HG03354 (cell line): ENCODE measurements around the gene SLC10A7.
A peak's percentile ranks its signal among the peaks of the same experiment; 100 is the strongest.

Source experiments
- ATAC-seq: cut with Tn5 transposase; IDR thresholded peaks from one replicate; pipeline ENCODE4 v1.9.1; 2021; ENCODE audit warnings: mild to moderate bottlenecking; ENCODE audit not compliant: unreplicated experiment, poor library complexity, severe bottlenecking

Gene SLC10A7

DNA sequence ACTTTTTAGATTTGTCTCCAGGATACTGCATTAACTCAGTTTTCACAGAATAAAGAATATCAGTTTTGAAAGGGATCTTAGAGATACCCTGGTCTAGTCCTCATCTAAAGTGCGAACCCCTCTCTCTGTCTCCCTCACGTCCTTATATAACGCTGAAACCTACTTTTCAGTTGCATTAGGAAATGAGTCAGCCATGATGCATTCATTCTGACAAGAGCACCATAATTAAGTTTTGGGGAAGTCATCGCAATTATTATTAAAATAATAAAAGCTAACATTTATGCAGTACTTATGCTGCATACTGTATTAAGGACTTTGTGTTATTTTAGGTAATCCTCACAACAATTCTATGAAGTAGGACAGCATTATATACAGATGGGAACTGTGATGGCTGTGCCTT, 191.3 kb downstream of the SLC10A7 start:
- ATAC-seq = no peak

- ATAC-seq = no peak
Measured at GRCh38 chr4:146329050-146329716, 192.6 kb downstream of the SLC10A7 start.

GRCh38 chr4:146327859-146328650, 193.7 kb downstream of the SLC10A7 start:
- no peak for ATAC-seq

DNA sequence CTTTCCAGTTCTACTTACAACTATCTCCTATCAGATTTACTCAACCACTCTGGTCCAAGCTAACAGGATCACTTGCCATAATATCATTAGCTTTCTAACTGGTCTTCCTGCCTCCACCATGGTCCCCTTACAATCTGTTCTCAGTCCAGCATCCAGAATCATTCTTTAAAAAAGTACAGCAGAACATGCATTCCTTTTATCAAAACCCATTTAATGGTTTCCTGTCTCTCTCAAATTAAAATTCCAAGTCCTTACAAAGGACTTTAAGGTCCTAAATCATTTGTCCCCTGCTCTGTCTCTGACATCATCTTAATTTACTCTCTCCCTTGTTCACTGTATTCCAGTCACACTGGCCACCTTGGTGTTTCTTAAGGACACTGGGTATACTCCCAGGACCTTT, 202.8 kb downstream of the SLC10A7 start:
- ATAC-seq = no peak

- ATAC-seq = no peak
Measured at GRCh38 chr4:146317783-146318182, 204.0 kb downstream of the SLC10A7 start.

GRCh38 chr4:146315184-146315583, 206.6 kb downstream of the SLC10A7 start:
- no peak for ATAC-seq

DNA sequence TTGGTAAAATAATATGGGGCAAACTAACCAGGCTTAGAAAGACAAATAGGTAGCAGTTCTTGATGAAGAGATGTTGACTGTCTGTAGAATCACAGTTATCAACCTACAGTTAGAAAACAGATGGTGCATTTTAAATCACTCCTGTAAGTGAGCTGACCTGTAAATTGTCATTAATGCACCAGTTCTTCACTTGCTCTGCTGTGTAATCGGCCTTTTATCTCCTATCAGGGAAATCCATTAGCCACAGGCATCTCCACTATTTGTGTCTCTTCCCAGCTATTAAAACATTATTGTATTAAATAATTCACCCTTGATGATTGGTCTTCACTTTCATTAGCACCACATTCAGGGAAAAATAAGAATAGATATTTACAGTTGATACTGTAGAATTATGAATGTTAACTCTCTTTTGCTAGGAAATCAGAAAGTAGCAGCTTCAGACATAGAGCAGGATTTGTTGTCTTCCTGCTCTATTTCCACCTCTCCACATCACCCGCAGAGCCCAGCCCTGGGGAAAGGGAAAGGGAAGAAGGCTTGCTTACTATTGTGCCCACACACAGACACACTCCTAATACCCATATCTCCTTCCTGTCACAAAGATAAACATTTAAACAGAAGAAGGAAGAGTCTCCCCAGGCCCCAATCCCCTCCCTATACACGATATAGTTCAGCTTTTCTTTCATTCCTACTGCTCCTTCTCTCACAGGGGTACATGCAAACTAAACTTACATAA, 210.3 kb downstream of the SLC10A7 start:
- ATAC-seq = no peak

DNA sequence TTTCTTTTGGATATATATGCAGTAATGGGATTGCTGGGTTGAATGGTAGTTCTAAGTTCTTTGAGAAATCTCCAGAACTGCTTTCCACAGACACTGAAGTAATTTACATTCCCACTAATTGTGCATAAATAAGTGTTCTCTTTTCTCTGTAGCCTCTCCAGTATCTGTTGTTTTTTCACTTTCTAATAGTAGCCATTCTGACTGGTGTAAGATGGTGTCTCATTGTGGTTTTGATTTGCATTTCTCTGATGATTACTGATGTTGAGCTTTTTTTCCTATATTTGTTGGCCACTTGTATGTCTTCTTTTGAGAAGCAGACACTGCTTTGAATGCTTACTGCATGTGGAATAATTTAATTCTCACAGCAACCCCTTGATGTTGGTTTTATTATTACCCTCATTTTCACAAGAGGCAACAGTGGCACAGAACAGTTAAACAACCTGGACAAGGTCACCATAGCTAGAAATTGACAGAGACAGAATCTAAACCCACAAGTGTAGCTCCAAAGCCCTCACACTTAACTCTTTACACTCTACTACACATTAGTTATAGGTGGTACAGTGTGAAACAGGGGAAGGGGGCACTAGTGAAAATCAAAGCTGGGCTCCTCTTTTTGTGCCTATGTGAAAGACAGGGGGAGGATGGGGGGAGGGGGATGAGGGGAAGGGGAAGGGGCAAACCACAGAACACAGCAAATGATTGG, 211.3 kb downstream of the SLC10A7 start:
- ATAC-seq = peak; percentile 92

DNA sequence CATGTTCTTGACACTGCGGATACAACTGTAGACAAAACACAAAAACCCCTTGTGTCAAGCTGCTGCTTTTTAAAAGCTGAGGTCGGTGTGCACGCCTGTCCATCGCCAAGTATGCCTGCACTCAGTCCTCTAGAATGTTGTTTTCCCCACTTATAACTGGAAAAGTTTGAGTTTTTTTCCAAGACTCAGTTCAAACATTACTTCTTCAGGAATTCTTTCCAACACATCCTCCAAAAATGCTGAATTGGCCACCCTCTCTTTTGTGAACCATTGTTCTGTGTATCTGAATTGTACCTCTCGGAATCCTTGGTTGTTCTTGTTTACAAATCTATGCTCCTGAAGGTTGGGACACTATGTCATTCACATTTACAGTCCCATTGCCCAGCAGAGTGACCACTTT, 212.8 kb downstream of the SLC10A7 start:
- ATAC-seq = no peak

- ATAC-seq = no peak
Measured at GRCh38 chr4:146302822-146303221, 218.9 kb downstream of the SLC10A7 start.

DNA sequence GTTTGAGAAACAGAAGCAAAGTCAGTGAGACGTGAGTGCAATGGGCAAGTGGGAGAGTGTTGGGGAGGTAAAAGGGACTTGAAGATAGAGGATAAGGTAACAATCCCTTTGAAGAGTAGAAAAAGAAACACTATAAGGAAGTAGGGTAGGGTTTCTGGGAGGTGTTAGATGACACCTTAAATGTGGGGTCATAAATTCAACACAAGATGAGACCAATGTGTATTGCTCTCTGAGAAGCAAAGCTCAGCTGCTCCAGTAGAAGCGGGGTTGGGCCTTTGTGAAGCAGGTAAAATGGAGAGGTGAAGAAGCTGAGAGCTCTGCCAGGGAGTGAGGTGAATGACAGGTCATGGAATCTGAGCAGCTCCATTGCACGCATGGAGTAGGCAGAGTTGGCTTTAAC, 222.1 kb downstream of the SLC10A7 start:
- no peak for ATAC-seq

- no peak for ATAC-seq
Measured at GRCh38 chr4:146294776-146295175, 227.0 kb downstream of the SLC10A7 start.

DNA sequence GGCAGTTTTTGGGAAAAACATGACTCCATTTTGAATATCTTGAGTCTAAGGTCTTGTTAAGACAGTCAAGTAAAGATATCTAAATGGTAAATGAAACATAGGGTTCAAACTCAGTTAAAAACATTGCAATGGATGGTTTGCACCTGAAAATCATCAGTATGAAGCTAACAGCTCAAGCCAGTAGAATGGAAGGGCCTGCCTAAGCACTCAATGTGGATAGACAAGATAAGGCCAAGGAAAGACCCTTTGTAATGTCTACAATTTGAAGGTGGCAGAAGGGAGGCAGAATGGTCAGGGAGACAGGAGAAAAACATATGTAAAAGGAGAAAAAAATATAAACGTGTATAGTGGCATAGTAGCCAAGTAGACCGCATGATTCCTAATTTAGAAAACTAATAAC, 229.2 kb downstream of the SLC10A7 start:
- no peak for ATAC-seq

DNA sequence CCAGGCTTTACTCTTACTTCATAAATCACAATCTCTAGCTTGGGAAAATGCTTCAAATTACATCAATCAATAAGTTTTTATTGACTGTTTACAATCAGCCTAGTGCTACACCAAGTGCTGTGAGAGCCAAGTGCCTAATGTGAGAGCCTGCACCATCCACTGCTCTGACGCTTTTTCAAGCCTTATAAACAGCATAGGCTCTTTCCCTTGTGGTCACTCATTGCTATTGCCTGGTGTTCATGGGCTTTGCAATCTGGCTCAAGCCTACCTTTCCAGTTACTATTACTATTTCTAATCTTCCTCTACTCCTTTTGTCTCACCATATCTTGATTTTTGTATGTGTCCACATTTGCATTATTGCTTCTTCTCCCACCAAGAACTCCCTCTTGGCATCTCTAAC, 230.4 kb downstream of the SLC10A7 start:
- ATAC-seq = no peak

DNA sequence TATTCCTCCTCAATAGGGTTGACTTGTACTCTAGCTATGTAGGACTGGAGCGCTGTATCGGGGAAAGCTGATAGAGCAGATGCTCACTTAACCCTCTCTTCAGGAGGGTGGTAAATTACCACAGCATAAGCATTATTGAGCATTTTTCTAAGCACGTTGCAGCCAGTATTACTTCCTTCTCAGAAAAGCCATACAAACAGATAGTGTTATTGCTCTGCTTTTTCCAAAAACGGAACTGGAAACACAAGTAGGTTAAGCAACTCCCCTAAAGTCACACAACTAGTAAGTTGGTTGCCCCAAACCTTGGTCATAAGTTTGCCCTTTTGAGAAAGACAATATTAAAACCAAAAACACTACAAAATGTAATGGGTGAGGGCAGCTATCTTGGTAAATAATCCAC, 233.5 kb downstream of the SLC10A7 start:
- no peak for ATAC-seq

GRCh38 chr4:146285037-146285436, 236.7 kb downstream of the SLC10A7 start:
- no peak for ATAC-seq

GRCh38 chr4:146283758-146284651, 237.7 kb downstream of the SLC10A7 start:
- no peak for ATAC-seq

GRCh38 chr4:146282657-146283056, 239.1 kb downstream of the SLC10A7 start:
- no peak for ATAC-seq

- ATAC-seq = no peak
Measured at GRCh38 chr4:146278986-146279385, 242.8 kb downstream of the SLC10A7 start.
